Measurements from ENCODE around the gene PANK2. TPM values are rescaled to one million over a fixed set of nuclear protein-coding genes. Genes with fewer than 3 reads are reported as not detected.

The PANK2 gene
- total RNA-seq, 1 experiment from 2014 or later, result 62.7 TPM

DNA sequence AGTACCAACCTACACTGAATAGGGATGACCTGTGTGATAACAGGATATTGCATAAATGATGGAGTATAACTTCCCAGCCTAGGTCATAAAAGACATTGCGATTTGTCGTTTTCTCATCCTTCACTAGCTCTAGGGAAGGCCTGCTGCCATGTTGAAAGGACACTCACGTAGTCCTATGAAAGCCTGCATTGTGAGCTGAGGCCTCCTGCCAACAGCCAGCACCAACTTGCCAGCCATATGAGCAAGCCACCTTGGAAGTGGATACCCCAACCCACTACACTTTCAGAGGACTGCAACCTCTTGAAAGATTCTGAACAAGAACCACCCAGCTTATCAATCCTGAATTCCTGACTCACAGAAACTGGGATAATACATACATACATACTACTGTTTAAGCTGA is 3.5 kb upstream of the PANK2 start (continued):
- TF ChIP-seq ZNF423 (CRISPR knock-in tag; IDR thresholded peaks at IDR 0.05) (no peak), IRF2 (CRISPR knock-in tag; IDR thresholded peaks at IDR 0.05; ENCODE audit: borderline replicate concordance, low read depth) (no peak), FOXP1 (CRISPR knock-in tag; IDR thresholded peaks at IDR 0.05; ENCODE audit: borderline replicate concordance) (no peak)
- TF ChIP-seq, protein P1, sequence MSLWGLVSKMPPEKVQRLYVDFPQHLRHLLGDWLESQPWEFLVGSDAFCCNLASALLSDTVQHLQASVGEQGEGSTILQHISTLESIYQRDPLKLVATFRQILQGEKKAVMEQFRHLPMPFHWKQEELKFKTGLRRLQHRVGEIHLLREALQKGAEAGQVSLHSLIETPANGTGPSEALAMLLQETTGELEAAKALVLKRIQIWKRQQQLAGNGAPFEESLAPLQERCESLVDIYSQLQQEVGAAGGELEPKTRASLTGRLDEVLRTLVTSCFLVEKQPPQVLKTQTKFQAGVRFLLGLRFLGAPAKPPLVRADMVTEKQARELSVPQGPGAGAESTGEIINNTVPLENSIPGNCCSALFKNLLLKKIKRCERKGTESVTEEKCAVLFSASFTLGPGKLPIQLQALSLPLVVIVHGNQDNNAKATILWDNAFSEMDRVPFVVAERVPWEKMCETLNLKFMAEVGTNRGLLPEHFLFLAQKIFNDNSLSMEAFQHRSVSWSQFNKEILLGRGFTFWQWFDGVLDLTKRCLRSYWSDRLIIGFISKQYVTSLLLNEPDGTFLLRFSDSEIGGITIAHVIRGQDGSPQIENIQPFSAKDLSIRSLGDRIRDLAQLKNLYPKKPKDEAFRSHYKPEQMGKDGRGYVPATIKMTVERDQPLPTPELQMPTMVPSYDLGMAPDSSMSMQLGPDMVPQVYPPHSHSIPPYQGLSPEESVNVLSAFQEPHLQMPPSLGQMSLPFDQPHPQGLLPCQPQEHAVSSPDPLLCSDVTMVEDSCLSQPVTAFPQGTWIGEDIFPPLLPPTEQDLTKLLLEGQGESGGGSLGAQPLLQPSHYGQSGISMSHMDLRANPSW (CRISPR knock-in tag; conservative IDR thresholded peaks at IDR 0.05; ENCODE audit: low read depth), result no peak
- TF ChIP-seq, protein P2, sequence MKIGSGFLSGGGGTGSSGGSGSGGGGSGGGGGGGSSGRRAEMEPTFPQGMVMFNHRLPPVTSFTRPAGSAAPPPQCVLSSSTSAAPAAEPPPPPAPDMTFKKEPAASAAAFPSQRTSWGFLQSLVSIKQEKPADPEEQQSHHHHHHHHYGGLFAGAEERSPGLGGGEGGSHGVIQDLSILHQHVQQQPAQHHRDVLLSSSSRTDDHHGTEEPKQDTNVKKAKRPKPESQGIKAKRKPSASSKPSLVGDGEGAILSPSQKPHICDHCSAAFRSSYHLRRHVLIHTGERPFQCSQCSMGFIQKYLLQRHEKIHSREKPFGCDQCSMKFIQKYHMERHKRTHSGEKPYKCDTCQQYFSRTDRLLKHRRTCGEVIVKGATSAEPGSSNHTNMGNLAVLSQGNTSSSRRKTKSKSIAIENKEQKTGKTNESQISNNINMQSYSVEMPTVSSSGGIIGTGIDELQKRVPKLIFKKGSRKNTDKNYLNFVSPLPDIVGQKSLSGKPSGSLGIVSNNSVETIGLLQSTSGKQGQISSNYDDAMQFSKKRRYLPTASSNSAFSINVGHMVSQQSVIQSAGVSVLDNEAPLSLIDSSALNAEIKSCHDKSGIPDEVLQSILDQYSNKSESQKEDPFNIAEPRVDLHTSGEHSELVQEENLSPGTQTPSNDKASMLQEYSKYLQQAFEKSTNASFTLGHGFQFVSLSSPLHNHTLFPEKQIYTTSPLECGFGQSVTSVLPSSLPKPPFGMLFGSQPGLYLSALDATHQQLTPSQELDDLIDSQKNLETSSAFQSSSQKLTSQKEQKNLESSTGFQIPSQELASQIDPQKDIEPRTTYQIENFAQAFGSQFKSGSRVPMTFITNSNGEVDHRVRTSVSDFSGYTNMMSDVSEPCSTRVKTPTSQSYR (CRISPR knock-in tag; IDR thresholded peaks at IDR 0.05), result no peak

DNA sequence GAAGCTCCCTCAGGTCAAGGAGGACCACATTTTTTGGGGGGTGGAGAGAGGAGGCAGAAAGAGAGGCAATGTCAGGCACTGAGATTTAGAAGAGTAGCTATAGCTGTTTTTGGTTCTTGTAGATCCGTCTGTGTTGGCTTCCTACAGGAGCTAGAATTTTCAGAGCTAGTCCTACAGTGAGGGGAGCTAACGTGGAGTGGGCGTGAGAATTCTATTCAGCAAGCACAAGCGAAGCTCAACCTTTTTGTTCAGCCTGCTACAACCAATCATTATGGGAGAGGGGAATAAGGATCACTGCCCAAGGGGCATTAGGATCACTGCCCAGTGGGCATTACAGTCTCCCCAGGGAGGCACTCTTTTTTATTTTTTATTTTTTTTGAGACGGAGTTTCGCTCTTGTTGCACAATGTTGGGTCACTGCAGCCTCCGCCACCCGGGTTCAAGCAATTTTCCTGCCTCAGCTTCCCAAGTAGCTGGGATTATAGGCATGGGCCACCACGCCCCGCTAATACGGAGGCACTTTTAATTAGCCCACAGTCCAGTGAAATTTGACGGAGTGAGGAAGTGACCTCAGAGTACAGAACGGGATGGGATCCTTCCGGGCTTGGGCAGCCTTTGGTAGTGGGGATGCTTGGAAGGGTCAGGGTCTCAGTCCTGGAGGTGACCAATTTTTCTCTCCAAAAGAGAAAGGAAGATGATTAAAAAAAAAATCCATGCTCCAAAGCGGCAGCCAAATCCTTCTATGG is 1.1 kb upstream of the PANK2 start:
- POLR2A ChIA-PET, result interaction anchor here (0.8 kb wide), 1 partner anchor 89 kb away, joined by 7 read pairs; no protein-coding TSS in a partner anchor
- peaks cover 25% of the 10 kb centered on the region for H3K36me3 Mint-ChIP-seq
- H3K4me3 Mint-ChIP-seq, result peak overlapping the region; percentile 84
- CTCF ChIA-PET, result interaction anchor here (0.8 to 2.0 kb wide), 6 partner anchors 33 to 197 kb away, joined by 3 to 7 read pairs (median 3); no protein-coding TSS in a partner anchor
- no peaks in the 10 kb centered on the region for H3K27me3 Mint-ChIP-seq (ENCODE audit: low read depth)
- DNase-seq (ENCODE audit: low spot score), result no peak
- peak overlapping the region; percentile 92 for H3K27ac Mint-ChIP-seq
- ATAC-seq, result peak; percentile 0; the same call in 1 of the 2 replicates
- peaks cover 39% of the 10 kb centered on the region for H3K4me1 Mint-ChIP-seq
- H3K9me3 Mint-ChIP-seq, result no peaks in the 10 kb centered on the region
- TF ChIP-seq GABPB1 (CRISPR knock-in tag; IDR thresholded peaks at IDR 0.05) (no peak), GRHL2 (CRISPR knock-in tag; IDR thresholded peaks at IDR 0.05; ENCODE audit: insufficient replicate concordance, severe bottlenecking) (no peak), HMGA2 (CRISPR knock-in tag; IDR thresholded peaks at IDR 0.05) (no peak), PRRX2 (CRISPR knock-in tag; IDR thresholded peaks at IDR 0.05) (no peak), SP1 (CRISPR knock-in tag; conservative IDR thresholded peaks at IDR 0.05) (no peak), NFATC4 (CRISPR knock-in tag; IDR thresholded peaks at IDR 0.05) (no peak), NFYB (CRISPR knock-in tag; conservative IDR thresholded peaks at IDR 0.05; ENCODE audit: low read depth) (no peak), CREB1 (CRISPR knock-in tag; IDR thresholded peaks at IDR 0.05) (no peak), NFE2L1 (CRISPR knock-in tag; IDR thresholded peaks at IDR 0.05) (no peak), ZNF219 (CRISPR knock-in tag; IDR thresholded peaks at IDR 0.05; ENCODE audit: borderline replicate concordance) (no peak), SMAD4 (CRISPR knock-in tag; IDR thresholded peaks at IDR 0.05) (no peak)
- TF ChIP-seq, protein P3, sequence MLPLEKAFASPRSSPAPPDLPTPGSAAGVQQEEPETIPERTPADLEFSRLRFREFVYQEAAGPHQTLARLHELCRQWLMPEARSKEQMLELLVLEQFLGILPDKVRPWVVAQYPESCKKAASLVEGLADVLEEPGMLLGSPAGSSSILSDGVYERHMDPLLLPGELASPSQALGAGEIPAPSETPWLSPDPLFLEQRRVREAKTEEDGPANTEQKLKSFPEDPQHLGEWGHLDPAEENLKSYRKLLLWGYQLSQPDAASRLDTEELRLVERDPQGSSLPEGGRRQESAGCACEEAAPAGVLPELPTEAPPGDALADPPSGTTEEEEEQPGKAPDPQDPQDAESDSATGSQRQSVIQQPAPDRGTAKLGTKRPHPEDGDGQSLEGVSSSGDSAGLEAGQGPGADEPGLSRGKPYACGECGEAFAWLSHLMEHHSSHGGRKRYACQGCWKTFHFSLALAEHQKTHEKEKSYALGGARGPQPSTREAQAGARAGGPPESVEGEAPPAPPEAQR (CRISPR knock-in tag; IDR thresholded peaks at IDR 0.05), result no peak
- TF ChIP-seq, protein P4, sequence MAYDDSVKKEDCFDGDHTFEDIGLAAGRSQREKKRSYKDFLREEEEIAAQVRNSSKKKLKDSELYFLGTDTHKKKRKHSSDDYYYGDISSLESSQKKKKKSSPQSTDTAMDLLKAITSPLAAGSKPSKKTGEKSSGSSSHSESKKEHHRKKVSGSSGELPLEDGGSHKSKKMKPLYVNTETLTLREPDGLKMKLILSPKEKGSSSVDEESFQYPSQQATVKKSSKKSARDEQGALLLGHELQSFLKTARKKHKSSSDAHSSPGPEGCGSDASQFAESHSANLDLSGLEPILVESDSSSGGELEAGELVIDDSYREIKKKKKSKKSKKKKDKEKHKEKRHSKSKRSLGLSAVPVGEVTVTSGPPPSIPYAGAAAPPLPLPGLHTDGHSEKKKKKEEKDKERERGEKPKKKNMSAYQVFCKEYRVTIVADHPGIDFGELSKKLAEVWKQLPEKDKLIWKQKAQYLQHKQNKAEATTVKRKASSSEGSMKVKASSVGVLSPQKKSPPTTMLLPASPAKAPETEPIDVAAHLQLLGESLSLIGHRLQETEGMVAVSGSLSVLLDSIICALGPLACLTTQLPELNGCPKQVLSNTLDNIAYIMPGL (CRISPR knock-in tag; IDR thresholded peaks at IDR 0.05), result no peak
- TF ChIP-seq, protein P5, sequence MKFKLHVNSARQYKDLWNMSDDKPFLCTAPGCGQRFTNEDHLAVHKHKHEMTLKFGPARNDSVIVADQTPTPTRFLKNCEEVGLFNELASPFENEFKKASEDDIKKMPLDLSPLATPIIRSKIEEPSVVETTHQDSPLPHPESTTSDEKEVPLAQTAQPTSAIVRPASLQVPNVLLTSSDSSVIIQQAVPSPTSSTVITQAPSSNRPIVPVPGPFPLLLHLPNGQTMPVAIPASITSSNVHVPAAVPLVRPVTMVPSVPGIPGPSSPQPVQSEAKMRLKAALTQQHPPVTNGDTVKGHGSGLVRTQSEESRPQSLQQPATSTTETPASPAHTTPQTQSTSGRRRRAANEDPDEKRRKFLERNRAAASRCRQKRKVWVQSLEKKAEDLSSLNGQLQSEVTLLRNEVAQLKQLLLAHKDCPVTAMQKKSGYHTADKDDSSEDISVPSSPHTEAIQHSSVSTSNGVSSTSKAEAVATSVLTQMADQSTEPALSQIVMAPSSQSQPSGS (CRISPR knock-in tag; IDR thresholded peaks at IDR 0.05; ENCODE audit: borderline replicate concordance, low read depth), result no peak
- TF ChIP-seq, protein P6, sequence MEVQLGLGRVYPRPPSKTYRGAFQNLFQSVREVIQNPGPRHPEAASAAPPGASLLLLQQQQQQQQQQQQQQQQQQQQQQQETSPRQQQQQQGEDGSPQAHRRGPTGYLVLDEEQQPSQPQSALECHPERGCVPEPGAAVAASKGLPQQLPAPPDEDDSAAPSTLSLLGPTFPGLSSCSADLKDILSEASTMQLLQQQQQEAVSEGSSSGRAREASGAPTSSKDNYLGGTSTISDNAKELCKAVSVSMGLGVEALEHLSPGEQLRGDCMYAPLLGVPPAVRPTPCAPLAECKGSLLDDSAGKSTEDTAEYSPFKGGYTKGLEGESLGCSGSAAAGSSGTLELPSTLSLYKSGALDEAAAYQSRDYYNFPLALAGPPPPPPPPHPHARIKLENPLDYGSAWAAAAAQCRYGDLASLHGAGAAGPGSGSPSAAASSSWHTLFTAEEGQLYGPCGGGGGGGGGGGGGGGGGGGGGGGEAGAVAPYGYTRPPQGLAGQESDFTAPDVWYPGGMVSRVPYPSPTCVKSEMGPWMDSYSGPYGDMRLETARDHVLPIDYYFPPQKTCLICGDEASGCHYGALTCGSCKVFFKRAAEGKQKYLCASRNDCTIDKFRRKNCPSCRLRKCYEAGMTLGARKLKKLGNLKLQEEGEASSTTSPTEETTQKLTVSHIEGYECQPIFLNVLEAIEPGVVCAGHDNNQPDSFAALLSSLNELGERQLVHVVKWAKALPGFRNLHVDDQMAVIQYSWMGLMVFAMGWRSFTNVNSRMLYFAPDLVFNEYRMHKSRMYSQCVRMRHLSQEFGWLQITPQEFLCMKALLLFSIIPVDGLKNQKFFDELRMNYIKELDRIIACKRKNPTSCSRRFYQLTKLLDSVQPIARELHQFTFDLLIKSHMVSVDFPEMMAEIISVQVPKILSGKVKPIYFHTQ (CRISPR knock-in tag; IDR thresholded peaks at IDR 0.05), result no peak
